SK-N-SH (cell line): ENCODE measurements around the gene AHNAK2.

Source experiments
- CTCF ChIP-seq: fragments of 200-600 bp; sonication (generic); IDR thresholded peaks from 2 replicates; pipeline ENCODE4 v1.6.1; 2017; ENCODE audit warnings: antibody characterized with exemption, mild to moderate bottlenecking, moderate library complexity
- EZH2phosphoT487 ChIP-seq: fragments of 200-600 bp; sonication (generic); IDR thresholded peaks from 2 replicates; pipeline ENCODE4 v1.6.1; 2017; ENCODE audit warnings: low read depth, mixed run types, mild to moderate bottlenecking, antibody characterized with exemption, moderate library complexity, borderline replicate concordance
- FOSL2 ChIP-seq: IDR thresholded peaks from 2 replicates; pipeline ENCODE4 v1.4.0; 2012; ENCODE audit warnings: low read depth, mild to moderate bottlenecking, moderate library complexity, borderline replicate concordance
- JUND ChIP-seq: IDR thresholded peaks from 2 replicates; pipeline ENCODE4 v1.4.0; 2012
- MXI1 ChIP-seq: IDR thresholded peaks from 2 replicates; pipeline ENCODE4 v1.6.1; 2012; ENCODE audit warnings: mild to moderate bottlenecking, low read depth, low read length, improper control_type of control experiment
- POLR2AphosphoS5 ChIP-seq: IDR thresholded peaks from 2 replicates; pipeline ENCODE4 v1.6.1; 2012; ENCODE audit warnings: low read depth, low read length
- RAD21 ChIP-seq: IDR thresholded peaks from 2 replicates; pipeline ENCODE4 v1.6.1; 2012; ENCODE audit warnings: mild to moderate bottlenecking, low read length
- SMC3 ChIP-seq: IDR thresholded peaks from 2 replicates; pipeline ENCODE4 v1.6.1; 2012; ENCODE audit warnings: low read depth, low read length, improper control_type of control experiment
- TAF1 ChIP-seq: IDR thresholded peaks from 2 replicates; pipeline ENCODE4 v1.6.1; 2012; ENCODE audit warnings: low read depth, mild to moderate bottlenecking, low read length, moderate library complexity, borderline replicate concordance
- TEAD4 ChIP-seq: IDR thresholded peaks from 2 replicates; pipeline ENCODE4 v1.4.0; 2012; ENCODE audit warnings: mild to moderate bottlenecking, borderline replicate concordance; ENCODE audit not compliant: insufficient read depth
- USF2 ChIP-seq: fragments of 150-350 bp; IDR thresholded peaks from 2 replicates; pipeline ENCODE4 v1.6.1; 2017; ENCODE audit warnings: antibody characterized with exemption, low read length, low read depth, borderline replicate concordance
- YY1 ChIP-seq: IDR thresholded peaks from 2 replicates; pipeline ENCODE4 v1.4.0; 2012; ENCODE audit warnings: low read depth, mild to moderate bottlenecking
- ZBTB33 ChIP-seq: IDR thresholded peaks from 2 replicates; pipeline ENCODE4 v1.4.0; 2012; ENCODE audit warnings: low read depth, borderline replicate concordance

DNA sequence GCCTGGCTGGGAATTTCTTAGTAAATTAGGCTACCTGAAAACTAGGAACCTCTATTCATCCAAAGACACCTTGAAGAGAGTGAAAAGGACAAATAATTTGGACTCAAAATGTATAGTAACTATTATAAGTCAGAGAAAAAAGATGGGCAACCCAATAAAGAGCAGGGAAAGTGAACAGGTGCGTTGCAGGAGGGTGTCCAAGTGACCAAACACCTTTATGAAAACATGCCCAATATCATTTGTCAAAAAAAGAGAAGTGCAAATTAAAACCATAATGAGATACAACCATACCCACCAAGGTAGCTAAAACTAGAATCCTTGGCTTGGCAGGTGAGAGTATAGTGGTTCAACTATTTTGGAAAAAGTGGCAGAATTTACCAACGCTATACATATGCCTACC lies 78.4 kb downstream of the AHNAK2 start:
- TF ChIP-seq TAF1 (no peak), CTCF (no peak), USF2 (no peak), TEAD4 (no peak), EZH2phosphoT487 (no peak), POLR2AphosphoS5 (no peak), SMC3 (no peak), MXI1 (no peak), FOSL2 (no peak), JUND (no peak), YY1 (no peak), RAD21 (no peak), ZBTB33 (no peak)
